Measurements from ENCODE around the gene ADAMTS2.

The ADAMTS2 gene

GRCh38 chr5:179361037-179361603 is 15.9 kb upstream of the ADAMTS2 start:
- no peak overlapping the region for H3K4me3 ChIP-seq (ENCODE audit: severe bottlenecking)
- no peak overlapping the region for H3K27ac ChIP-seq (ENCODE audit: poor library complexity, severe bottlenecking)
- ATAC-seq (ENCODE audit: low read depth) (no peak), DNase-seq (ENCODE audit: low spot score) (no peak)
- no peaks in the 10 kb centered on the region for H3K36me3 ChIP-seq (ENCODE audit: low read depth)
- TF ChIP-seq CTCF (IDR thresholded peaks at IDR 0.05; ENCODE audit: poor library complexity, severe bottlenecking), result no peak
- peaks cover 4% of the 10 kb centered on the region for H3K9me3 ChIP-seq (ENCODE audit: severe bottlenecking)
- H3K27me3 ChIP-seq (ENCODE audit: insufficient read depth, poor library complexity, severe bottlenecking), result no peaks in the 10 kb centered on the region
- no peaks in the 10 kb centered on the region for H3K4me1 ChIP-seq (ENCODE audit: insufficient read depth, poor library complexity, severe bottlenecking)

- Histone ChIP-seq H3K4me1 (ENCODE audit: insufficient read depth, poor library complexity, severe bottlenecking) (no peaks in the 10 kb centered on the region), H3K27me3 (ENCODE audit: insufficient read depth, poor library complexity, severe bottlenecking) (no peaks in the 10 kb centered on the region), H3K27ac (ENCODE audit: poor library complexity, severe bottlenecking) (no peak overlapping the region), H3K4me3 (ENCODE audit: severe bottlenecking) (no peak overlapping the region), H3K36me3 (ENCODE audit: low read depth) (no peaks in the 10 kb centered on the region), H3K9me3 (ENCODE audit: severe bottlenecking) (no peaks in the 10 kb centered on the region)
- no peak for TF ChIP-seq CTCF (IDR thresholded peaks at IDR 0.05; ENCODE audit: poor library complexity, severe bottlenecking)
- no peak for ATAC-seq (ENCODE audit: low read depth)
- no peak for DNase-seq (ENCODE audit: low spot score)
These were observed 11.8 kb upstream of the ADAMTS2 start for GRCh38 chr5:179357031-179357430.

GRCh38 chr5:179355976-179356974 is 11.0 kb upstream of the ADAMTS2 start:
- no peaks in the 10 kb centered on the region for H3K36me3 ChIP-seq (ENCODE audit: low read depth)
- H3K27ac ChIP-seq (ENCODE audit: poor library complexity, severe bottlenecking), result no peak overlapping the region
- no peaks in the 10 kb centered on the region for H3K27me3 ChIP-seq (ENCODE audit: insufficient read depth, poor library complexity, severe bottlenecking)
- no peaks in the 10 kb centered on the region for H3K9me3 ChIP-seq (ENCODE audit: severe bottlenecking)
- no peak overlapping the region for H3K4me3 ChIP-seq (ENCODE audit: severe bottlenecking)
- ATAC-seq (ENCODE audit: low read depth), result no peak
- no peak for DNase-seq (ENCODE audit: low spot score)
- TF ChIP-seq CTCF (IDR thresholded peaks at IDR 0.05; ENCODE audit: poor library complexity, severe bottlenecking), result no peak
- no peaks in the 10 kb centered on the region for H3K4me1 ChIP-seq (ENCODE audit: insufficient read depth, poor library complexity, severe bottlenecking)

DNA sequence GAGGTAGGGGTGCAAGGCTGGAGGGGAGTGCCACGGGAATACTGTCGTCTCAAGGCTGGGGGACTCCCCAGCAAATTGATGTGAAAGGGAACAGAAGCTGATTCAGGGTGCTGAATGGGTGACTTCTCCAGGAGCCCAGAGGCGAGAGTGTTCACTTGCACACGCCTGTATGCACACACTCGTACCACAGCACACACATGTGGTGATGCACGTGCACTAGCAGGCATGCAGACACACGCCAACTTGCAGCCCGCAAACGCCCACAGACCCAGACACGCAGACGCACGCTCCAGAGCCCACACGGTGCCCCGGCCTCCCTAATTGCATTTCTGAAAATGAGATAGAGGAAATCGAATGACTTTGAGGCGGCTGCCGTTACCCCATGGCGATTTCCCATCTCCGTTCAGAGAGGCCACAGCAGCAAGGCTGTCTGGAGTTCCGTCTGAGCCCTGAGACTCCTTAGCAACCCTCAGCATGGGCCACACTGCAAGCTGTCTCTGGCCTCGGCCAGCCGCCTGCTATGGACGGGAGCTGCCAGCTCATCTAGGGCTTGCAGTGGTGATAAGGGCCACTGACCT is 9.1 kb upstream of the ADAMTS2 start:
- no peaks in the 10 kb centered on the region for H3K9me3 ChIP-seq (ENCODE audit: severe bottlenecking)
- H3K27me3 ChIP-seq (ENCODE audit: insufficient read depth, poor library complexity, severe bottlenecking), result no peaks in the 10 kb centered on the region
- no peak for TF ChIP-seq CTCF (IDR thresholded peaks at IDR 0.05; ENCODE audit: poor library complexity, severe bottlenecking)
- no peak overlapping the region for H3K4me3 ChIP-seq (ENCODE audit: severe bottlenecking)
- ATAC-seq (ENCODE audit: low read depth), result no peak
- no peaks in the 10 kb centered on the region for H3K4me1 ChIP-seq (ENCODE audit: insufficient read depth, poor library complexity, severe bottlenecking)
- no peaks in the 10 kb centered on the region for H3K36me3 ChIP-seq (ENCODE audit: low read depth)
- H3K27ac ChIP-seq (ENCODE audit: poor library complexity, severe bottlenecking), result no peak overlapping the region
- DNase-seq (ENCODE audit: low spot score), result no peak

Data from RWPE2 (cell line).